ENCODE data around the gene AMER3.

AMER3 gene

GRCh38 chr2:130787841-130788240 lies 32.5 kb downstream of the AMER3 start:
- Mint-ChIP-seq H3K9me3 (peaks cover 1% of the 10 kb centered on the region), H3K4me1 (ENCODE audit: low read depth) (no peaks in the 10 kb centered on the region), H3K27me3 (peaks cover 1% of the 10 kb centered on the region), H3K36me3 (ENCODE audit: low read depth) (no peaks in the 10 kb centered on the region), H3K27ac (no peak overlapping the region), H3K4me3 (no peak overlapping the region)
- DNase-seq, result no peak

- Mint-ChIP-seq H3K36me3 (ENCODE audit: low read depth) (no peaks in the 10 kb centered on the region), H3K9me3 (no peaks in the 10 kb centered on the region), H3K4me1 (ENCODE audit: low read depth) (no peaks in the 10 kb centered on the region), H3K4me3 (no peak overlapping the region), H3K27ac (no peak overlapping the region), H3K27me3 (peaks cover 2% of the 10 kb centered on the region)
- no peak for DNase-seq
Measured at GRCh38 chr2:130790312-130790711, 35.0 kb downstream of the AMER3 start.

GRCh38 chr2:130790804-130791616 lies 35.7 kb downstream of the AMER3 start:
- Mint-ChIP-seq H3K36me3 (ENCODE audit: low read depth) (no peaks in the 10 kb centered on the region), H3K27ac (no peak overlapping the region), H3K27me3 (peaks cover 2% of the 10 kb centered on the region), H3K9me3 (no peaks in the 10 kb centered on the region), H3K4me1 (ENCODE audit: low read depth) (no peaks in the 10 kb centered on the region), H3K4me3 (no peak overlapping the region)
- no peak for DNase-seq

GRCh38 chr2:130791617-130791939 lies 36.2 kb downstream of the AMER3 start:
- H3K36me3 Mint-ChIP-seq (ENCODE audit: low read depth), result no peaks in the 10 kb centered on the region
- H3K27ac Mint-ChIP-seq, result no peak overlapping the region
- H3K4me3 Mint-ChIP-seq, result no peak overlapping the region
- H3K9me3 Mint-ChIP-seq, result no peaks in the 10 kb centered on the region
- H3K4me1 Mint-ChIP-seq (ENCODE audit: low read depth), result no peaks in the 10 kb centered on the region
- H3K27me3 Mint-ChIP-seq, result peaks cover 2% of the 10 kb centered on the region
- DNase-seq, result no peak

- no peak for DNase-seq
- peaks cover 2% of the 10 kb centered on the region for H3K27me3 Mint-ChIP-seq
- no peaks in the 10 kb centered on the region for H3K9me3 Mint-ChIP-seq
- H3K4me1 Mint-ChIP-seq (ENCODE audit: low read depth), result peaks cover 3% of the 10 kb centered on the region
- H3K27ac Mint-ChIP-seq, result no peak overlapping the region
- H3K4me3 Mint-ChIP-seq, result no peak overlapping the region
- H3K36me3 Mint-ChIP-seq (ENCODE audit: low read depth), result no peaks in the 10 kb centered on the region
Measured at GRCh38 chr2:130795431-130795830, 40.1 kb downstream of the AMER3 start.

- peaks cover 2% of the 10 kb centered on the region for H3K27me3 Mint-ChIP-seq
- no peaks in the 10 kb centered on the region for H3K9me3 Mint-ChIP-seq
- no peak overlapping the region for H3K27ac Mint-ChIP-seq
- no peak for DNase-seq
- H3K4me3 Mint-ChIP-seq, result no peak overlapping the region
- H3K36me3 Mint-ChIP-seq (ENCODE audit: low read depth), result no peaks in the 10 kb centered on the region
- peaks cover 3% of the 10 kb centered on the region for H3K4me1 Mint-ChIP-seq (ENCODE audit: low read depth)
Measured at GRCh38 chr2:130796290-130796689, 41.0 kb downstream of the AMER3 start.

- H3K4me3 Mint-ChIP-seq, result peak overlapping the region; percentile 72
Measured at GRCh38 chr2:130797493-130798435, 42.4 kb downstream of the AMER3 start.

GRCh38 chr2:130798472-130799218 lies 43.3 kb downstream of the AMER3 start:
- Mint-ChIP-seq H3K9me3 (no peaks in the 10 kb centered on the region), H3K27ac (no peak overlapping the region), H3K36me3 (ENCODE audit: low read depth) (no peaks in the 10 kb centered on the region), H3K4me1 (ENCODE audit: low read depth) (peaks cover 3% of the 10 kb centered on the region), H3K4me3 (peak overlapping the region; percentile 72), H3K27me3 (no peaks in the 10 kb centered on the region)
- no peak for DNase-seq

More at GRCh38 chr2:130797493-130798435, 42.4 kb downstream of the AMER3 start:
- H3K27ac Mint-ChIP-seq, result peak overlapping the region; percentile 59
- no peaks in the 10 kb centered on the region for H3K36me3 Mint-ChIP-seq (ENCODE audit: low read depth)
- peaks cover 2% of the 10 kb centered on the region for H3K27me3 Mint-ChIP-seq
- H3K4me1 Mint-ChIP-seq (ENCODE audit: low read depth), result peaks cover 3% of the 10 kb centered on the region
- peak; percentile 95 for DNase-seq
- H3K9me3 Mint-ChIP-seq, result no peaks in the 10 kb centered on the region

GRCh38 chr2:130799295-130799694 lies 44.0 kb downstream of the AMER3 start:
- H3K27ac Mint-ChIP-seq, result no peak overlapping the region
- H3K9me3 Mint-ChIP-seq, result no peaks in the 10 kb centered on the region
- peaks cover 3% of the 10 kb centered on the region for H3K4me1 Mint-ChIP-seq (ENCODE audit: low read depth)
- no peaks in the 10 kb centered on the region for H3K27me3 Mint-ChIP-seq
- no peak overlapping the region for H3K4me3 Mint-ChIP-seq
- H3K36me3 Mint-ChIP-seq (ENCODE audit: low read depth), result no peaks in the 10 kb centered on the region
- no peak for DNase-seq

- no peak for DNase-seq
- no peak overlapping the region for H3K27ac Mint-ChIP-seq
Measured at GRCh38 chr2:130805613-130806012, 50.3 kb downstream of the AMER3 start.

GRCh38 chr2:130806370-130806769 lies 51.0 kb downstream of the AMER3 start:
- Mint-ChIP-seq H3K4me1 (ENCODE audit: low read depth) (peaks cover 7% of the 10 kb centered on the region), H3K27ac (no peak overlapping the region), H3K4me3 (no peak overlapping the region), H3K27me3 (peaks cover 9% of the 10 kb centered on the region), H3K36me3 (ENCODE audit: low read depth) (no peaks in the 10 kb centered on the region), H3K9me3 (no peaks in the 10 kb centered on the region)
- DNase-seq, result no peak

More at GRCh38 chr2:130805613-130806012, 50.3 kb downstream of the AMER3 start:
- Mint-ChIP-seq H3K9me3 (no peaks in the 10 kb centered on the region), H3K36me3 (ENCODE audit: low read depth) (no peaks in the 10 kb centered on the region), H3K27me3 (peaks cover 8% of the 10 kb centered on the region), H3K4me1 (ENCODE audit: low read depth) (peaks cover 7% of the 10 kb centered on the region), H3K4me3 (no peak overlapping the region)

- H3K27ac Mint-ChIP-seq, result no peak overlapping the region
- DNase-seq, result no peak
- no peaks in the 10 kb centered on the region for H3K36me3 Mint-ChIP-seq (ENCODE audit: low read depth)
- no peak overlapping the region for H3K4me3 Mint-ChIP-seq
- H3K4me1 Mint-ChIP-seq (ENCODE audit: low read depth), result peaks cover 7% of the 10 kb centered on the region
- H3K9me3 Mint-ChIP-seq, result no peaks in the 10 kb centered on the region
- peaks cover 9% of the 10 kb centered on the region for H3K27me3 Mint-ChIP-seq
Measured at GRCh38 chr2:130807659-130808385, 52.5 kb downstream of the AMER3 start.

GRCh38 chr2:130808482-130809268 lies 53.3 kb downstream of the AMER3 start:
- Mint-ChIP-seq H3K27ac (no peak overlapping the region), H3K4me1 (ENCODE audit: low read depth) (peaks cover 7% of the 10 kb centered on the region), H3K36me3 (ENCODE audit: low read depth) (no peaks in the 10 kb centered on the region), H3K4me3 (no peak overlapping the region), H3K27me3 (peaks cover 9% of the 10 kb centered on the region), H3K9me3 (no peaks in the 10 kb centered on the region)
- no peak for DNase-seq
